Upper lobe of right lung (tissue), 1 donor: ENCODE data around the gene PSMC1. TPM values are rescaled to one million over a fixed set of nuclear protein-coding genes. Genes with fewer than 3 reads are reported as not detected.

Experiments used
- ATAC-seq: fragments of 200-7000 bp; cut with Tn5 transposase; one replicate; pipeline ENCODE4 v1.9.1; 2020; ENCODE audit warnings: mild to moderate bottlenecking, moderate library complexity
- DNase-seq: peaks from one replicate; pipeline ENCODE4 v3.0.0-alpha.2; 2020
- H3K27ac ChIP-seq: fragments of 200-600 bp; one replicate; pipeline ENCODE4 v1.8.0; 2022
- H3K27me3 ChIP-seq: fragments of 200-600 bp; one replicate; pipeline ENCODE4 v1.8.0; 2022; ENCODE audit warnings: mild to moderate bottlenecking
- H3K36me3 ChIP-seq: fragments of 200-600 bp; one replicate; pipeline ENCODE4 v1.8.0; 2022
- H3K4me1 ChIP-seq: fragments of 200-600 bp; one replicate; pipeline ENCODE4 v1.8.0; 2022
- H3K4me3 ChIP-seq: fragments of 200-600 bp; one replicate; pipeline ENCODE4 v1.8.0; 2022; ENCODE audit warnings: mild to moderate bottlenecking
- H3K9me3 ChIP-seq: fragments of 200-600 bp; one replicate; pipeline ENCODE4 v1.8.0; 2022
- CTCF ChIP-seq: fragments of 200-600 bp; IDR thresholded peaks from one replicate; pipeline ENCODE4 v1.8.0; 2022; ENCODE audit warnings: antibody characterized with exemption
- intact Hi-C: fragments of 100-400 bp; cut with DNase I; formaldehyde crosslinking; loops from one replicate; pipeline ENCODE4 v1.11.0; 2022
- total RNA-seq: library from RNA; stranded (reverse); fragmentation: NEBNext Ultra II Directional; extraction: Animal tissue kit (Norgen Biotek cat#: 25700); gene quantifications from one replicate; pipeline ENCODE4 v1.2.1, GENCODE V29; 2021
- donor health status: DM: no; HTN: yes; CAD: no; lungs with severe emphysema.

The PSMC1 gene
- total RNA-seq, 1 donor from 2014 or later = 75.1 TPM

DNA sequence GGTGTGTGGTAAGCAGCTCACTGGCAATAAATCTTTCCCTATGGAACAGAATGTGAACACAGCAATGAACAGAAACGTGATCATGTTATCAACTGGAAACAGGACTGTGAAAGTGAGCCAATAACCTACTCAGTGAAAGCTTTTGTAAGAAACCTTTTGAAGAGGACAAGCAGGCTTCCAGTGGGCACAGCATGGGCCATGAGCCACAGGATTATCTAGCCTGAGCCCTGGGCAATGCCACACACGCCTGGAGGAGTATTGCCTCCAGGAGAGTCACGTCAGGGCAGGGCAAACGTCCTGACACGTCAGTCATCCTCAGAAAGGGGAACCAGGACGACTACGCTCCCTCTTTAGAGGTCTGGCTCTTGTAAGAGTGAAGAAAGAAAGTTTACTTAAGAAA lies 43.1 kb downstream of the PSMC1 start:
- intact Hi-C loops = no loop called here
- ATAC-seq = peak; percentile 83
- H3K4me3 ChIP-seq = no peak overlapping the region
- H3K27ac ChIP-seq = no peak overlapping the region
- DNase-seq = no peak
- H3K4me1 ChIP-seq = peaks cover 9% of the 10 kb centered on the region
- no peaks in the 10 kb centered on the region for H3K27me3 ChIP-seq
- no peak for TF ChIP-seq CTCF
- no peaks in the 10 kb centered on the region for H3K9me3 ChIP-seq
- peaks cover 39% of the 10 kb centered on the region for H3K36me3 ChIP-seq

GRCh38 chr14:90300611-90301047 lies 44.3 kb downstream of the PSMC1 start:
- DNase-seq = no peak
- Histone ChIP-seq H3K27me3 (no peaks in the 10 kb centered on the region), H3K4me1 (peaks cover 9% of the 10 kb centered on the region), H3K27ac (no peak overlapping the region), H3K36me3 (peaks cover 44% of the 10 kb centered on the region), H3K9me3 (no peaks in the 10 kb centered on the region), H3K4me3 (no peak overlapping the region)
- no peak for TF ChIP-seq CTCF
- intact Hi-C loops = no loop called here
- peak; percentile 23 for ATAC-seq

DNA sequence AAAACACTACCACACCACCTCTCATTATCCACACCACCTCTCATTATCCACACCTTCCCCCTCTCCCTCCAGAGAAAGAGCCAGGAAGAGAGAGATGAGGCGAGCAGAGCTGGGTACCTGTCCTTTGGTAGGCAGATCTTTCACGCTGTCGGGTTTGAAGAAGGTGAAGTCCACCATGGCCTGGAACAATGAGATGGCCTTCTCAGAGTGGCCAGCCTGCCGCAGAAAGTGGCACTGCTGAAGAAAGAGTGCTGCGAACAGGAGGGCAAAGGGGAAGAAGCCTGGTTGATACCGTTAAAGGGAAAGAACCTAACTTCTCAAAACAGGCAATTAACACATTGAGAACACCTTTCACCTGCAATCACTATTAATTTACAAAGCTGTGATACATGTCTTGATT lies 44.8 kb downstream of the PSMC1 start:
- TF ChIP-seq CTCF = no peak
- H3K9me3 ChIP-seq = no peaks in the 10 kb centered on the region
- H3K36me3 ChIP-seq = peaks cover 48% of the 10 kb centered on the region
- DNase-seq = no peak
- H3K27me3 ChIP-seq = no peaks in the 10 kb centered on the region
- H3K27ac ChIP-seq = no peak overlapping the region
- no peak overlapping the region for H3K4me3 ChIP-seq
- peaks cover 9% of the 10 kb centered on the region for H3K4me1 ChIP-seq
- no peak for ATAC-seq
- intact Hi-C loops = no loop called here

DNA sequence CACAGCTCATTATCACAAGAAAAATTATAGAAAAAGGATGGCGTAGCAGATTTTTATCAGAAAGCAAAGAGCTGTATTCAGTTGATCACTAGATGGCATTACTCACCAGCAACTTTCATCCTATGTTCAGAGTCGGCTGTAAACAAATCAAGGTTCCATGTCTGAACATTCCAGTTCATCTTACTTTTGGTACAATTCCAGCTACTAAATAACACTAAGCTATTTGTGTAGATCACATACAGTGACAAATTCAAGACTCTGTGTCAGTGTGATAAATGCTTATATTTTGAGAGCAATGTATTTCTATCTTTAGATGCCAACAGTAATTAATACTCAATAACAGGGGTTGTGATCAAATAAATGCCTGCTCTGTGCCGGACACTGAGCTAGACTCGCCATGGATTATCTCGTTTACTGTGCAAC lies 45.3 kb downstream of the PSMC1 start:
- DNase-seq = no peak
- Histone ChIP-seq H3K27me3 (no peaks in the 10 kb centered on the region), H3K36me3 (peaks cover 45% of the 10 kb centered on the region), H3K4me1 (peaks cover 9% of the 10 kb centered on the region), H3K27ac (no peak overlapping the region), H3K4me3 (no peak overlapping the region), H3K9me3 (no peaks in the 10 kb centered on the region)
- intact Hi-C loops = no loop called here
- peak; percentile 59 for TF ChIP-seq CTCF
- ATAC-seq = peak; percentile 65

- no peak overlapping the region for H3K4me3 ChIP-seq
- no peaks in the 10 kb centered on the region for H3K9me3 ChIP-seq
- H3K4me1 ChIP-seq = peaks cover 9% of the 10 kb centered on the region
- peaks cover 42% of the 10 kb centered on the region for H3K36me3 ChIP-seq
- ATAC-seq = no peak
- no peak for DNase-seq
- no peaks in the 10 kb centered on the region for H3K27me3 ChIP-seq
- H3K27ac ChIP-seq = no peak overlapping the region
- TF ChIP-seq CTCF = no peak
- intact Hi-C loops = no loop called here
These were observed 46.4 kb downstream of the PSMC1 start for GRCh38 chr14:90302529-90303303.
